Measurements from ENCODE around the gene MYO7A. TPM values are rescaled to one million over a fixed set of nuclear protein-coding genes. Genes with fewer than 3 reads are reported as not detected.

The MYO7A gene
- total RNA-seq, 2 donors from 2014 or later = 3.1 to 102 TPM

DNA sequence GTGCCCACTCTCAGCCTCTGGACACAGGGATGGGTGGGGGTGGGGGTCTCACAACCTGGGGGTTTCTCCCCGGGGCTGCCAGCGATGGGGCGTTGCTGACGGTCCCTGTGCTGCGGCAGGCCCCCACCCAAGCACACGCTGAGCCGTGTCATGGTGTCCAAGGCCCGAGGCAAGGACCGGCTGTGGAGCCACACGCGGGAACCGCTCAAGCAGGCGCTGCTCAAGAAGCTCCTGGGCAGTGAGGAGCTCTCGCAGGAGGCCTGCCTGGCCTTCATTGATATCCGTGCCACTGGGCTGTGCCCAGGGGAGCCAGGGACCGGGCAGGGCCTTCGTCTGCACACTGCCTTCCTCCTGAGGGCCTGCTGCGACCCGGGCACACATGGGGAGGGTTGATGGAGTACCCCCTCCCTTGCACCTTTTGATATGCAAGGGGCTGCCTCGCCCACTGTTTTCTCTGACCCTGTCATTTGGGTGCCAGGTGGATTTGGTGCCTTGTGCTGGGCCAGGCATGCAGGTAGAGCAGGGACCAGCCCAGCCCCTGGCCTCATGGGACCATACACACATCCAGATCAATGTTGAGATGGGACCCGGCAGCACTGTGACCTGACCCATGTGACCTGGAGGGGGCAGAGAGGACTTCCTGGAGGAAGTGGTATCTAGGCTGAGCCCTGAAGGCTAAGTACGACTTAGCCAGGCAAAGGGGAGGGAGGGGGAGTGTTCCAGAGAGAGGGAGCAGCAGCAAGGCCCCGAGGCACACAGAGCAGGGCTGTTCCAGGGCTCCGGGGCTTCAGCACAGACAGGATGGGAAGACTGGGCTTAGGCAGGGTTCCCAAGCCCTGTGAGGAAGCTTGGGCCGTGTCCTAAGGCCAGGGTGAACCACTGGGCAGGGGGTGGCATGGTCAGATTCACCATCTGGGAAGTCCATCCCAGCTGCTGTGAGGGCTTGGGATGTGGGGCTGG lies 75.2 kb downstream of the MYO7A start:
- DNase-seq (ENCODE audit: low spot score) = no peak
- 91% methylated on average over 12 of the region's 25 CpGs for WGBS
- no peaks in the 10 kb centered on the region for H3K36me3 ChIP-seq
- TF ChIP-seq POLR2A (IDR thresholded peaks at IDR 0.05) = no peak
- TF ChIP-seq CTCF (IDR thresholded peaks at IDR 0.05) = no peak
- TF ChIP-seq POLR2AphosphoS5 (IDR thresholded peaks at IDR 0.05) = no peak
- H3K9me3 ChIP-seq = no peaks in the 10 kb centered on the region
- H3K27ac ChIP-seq = no peak overlapping the region
- H3K4me1 ChIP-seq (replicated peaks) = no peaks in the 10 kb centered on the region
- intact Hi-C loops (cut with DNase I) = no loop called here
- no peaks in the 10 kb centered on the region for H3K27me3 ChIP-seq (replicated peaks; ENCODE audit: insufficient read depth)
- no peak overlapping the region for H3K4me3 ChIP-seq

DNA sequence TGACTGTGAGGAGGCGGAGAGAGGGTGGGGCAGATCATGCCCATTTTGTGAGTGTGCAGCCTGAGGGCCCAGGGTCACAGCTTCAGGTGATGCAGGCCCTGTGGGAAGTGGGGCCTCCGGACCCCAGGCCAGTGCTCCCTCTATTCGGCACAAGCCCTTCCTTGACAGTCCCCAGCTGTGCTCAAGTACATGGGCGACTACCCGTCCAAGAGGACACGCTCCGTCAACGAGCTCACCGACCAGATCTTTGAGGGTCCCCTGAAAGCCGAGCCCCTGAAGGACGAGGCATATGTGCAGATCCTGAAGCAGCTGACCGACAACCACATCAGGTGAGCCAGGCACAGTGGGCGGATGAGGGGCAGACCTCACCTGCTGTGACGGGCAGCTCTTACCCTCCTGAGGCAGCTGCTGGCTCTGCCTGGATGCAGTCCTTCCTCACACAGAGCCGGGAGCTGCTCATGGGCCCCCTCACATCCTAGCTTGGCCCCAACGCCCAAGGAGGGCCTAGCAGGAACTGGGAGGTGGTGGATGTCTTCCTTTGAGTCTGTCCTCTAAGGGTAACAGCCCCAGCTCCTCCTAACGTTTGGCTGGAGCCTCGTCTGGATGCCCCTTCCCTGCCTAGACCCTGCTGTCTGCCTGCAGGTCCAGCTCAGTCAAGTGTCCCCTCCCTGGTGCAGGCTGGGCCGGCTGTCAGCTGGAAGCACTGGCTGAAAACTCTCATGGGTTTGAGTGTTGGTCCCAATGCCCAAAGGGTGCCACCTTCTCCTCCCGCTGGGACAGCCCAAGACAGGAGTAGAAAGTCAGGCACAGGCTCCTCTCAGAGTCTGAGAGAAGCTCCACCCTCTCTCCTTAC lies 76.1 kb downstream of the MYO7A start:
- no peak for TF ChIP-seq CTCF (IDR thresholded peaks at IDR 0.05)
- TF ChIP-seq POLR2AphosphoS5 (IDR thresholded peaks at IDR 0.05) = no peak
- no peak for TF ChIP-seq POLR2A (IDR thresholded peaks at IDR 0.05)
- Histone ChIP-seq H3K36me3 (no peaks in the 10 kb centered on the region), H3K4me1 (replicated peaks) (no peaks in the 10 kb centered on the region), H3K4me3 (no peak overlapping the region), H3K9me3 (no peaks in the 10 kb centered on the region), H3K27me3 (replicated peaks; ENCODE audit: insufficient read depth) (no peaks in the 10 kb centered on the region), H3K27ac (no peak overlapping the region)
- intact Hi-C loops (cut with DNase I) = no loop called here
- WGBS = 88% methylated on average over 17 of the region's 20 CpGs
- DNase-seq (ENCODE audit: low spot score) = no peak

GRCh38 chr11:77204754-77205466 lies 76.9 kb downstream of the MYO7A start:
- Histone ChIP-seq H3K27me3 (replicated peaks; ENCODE audit: insufficient read depth) (no peaks in the 10 kb centered on the region), H3K36me3 (no peaks in the 10 kb centered on the region), H3K4me3 (no peak overlapping the region), H3K9me3 (no peaks in the 10 kb centered on the region), H3K4me1 (replicated peaks) (no peaks in the 10 kb centered on the region), H3K27ac (no peak overlapping the region)
- TF ChIP-seq CTCF (IDR thresholded peaks at IDR 0.05) (no peak), POLR2A (IDR thresholded peaks at IDR 0.05) (no peak), POLR2AphosphoS5 (IDR thresholded peaks at IDR 0.05) (no peak)
- intact Hi-C loops (cut with DNase I) = no loop called here
- WGBS = 85% methylated on average over 12 of the region's 12 CpGs
- no peak for DNase-seq (ENCODE audit: low spot score)

DNA sequence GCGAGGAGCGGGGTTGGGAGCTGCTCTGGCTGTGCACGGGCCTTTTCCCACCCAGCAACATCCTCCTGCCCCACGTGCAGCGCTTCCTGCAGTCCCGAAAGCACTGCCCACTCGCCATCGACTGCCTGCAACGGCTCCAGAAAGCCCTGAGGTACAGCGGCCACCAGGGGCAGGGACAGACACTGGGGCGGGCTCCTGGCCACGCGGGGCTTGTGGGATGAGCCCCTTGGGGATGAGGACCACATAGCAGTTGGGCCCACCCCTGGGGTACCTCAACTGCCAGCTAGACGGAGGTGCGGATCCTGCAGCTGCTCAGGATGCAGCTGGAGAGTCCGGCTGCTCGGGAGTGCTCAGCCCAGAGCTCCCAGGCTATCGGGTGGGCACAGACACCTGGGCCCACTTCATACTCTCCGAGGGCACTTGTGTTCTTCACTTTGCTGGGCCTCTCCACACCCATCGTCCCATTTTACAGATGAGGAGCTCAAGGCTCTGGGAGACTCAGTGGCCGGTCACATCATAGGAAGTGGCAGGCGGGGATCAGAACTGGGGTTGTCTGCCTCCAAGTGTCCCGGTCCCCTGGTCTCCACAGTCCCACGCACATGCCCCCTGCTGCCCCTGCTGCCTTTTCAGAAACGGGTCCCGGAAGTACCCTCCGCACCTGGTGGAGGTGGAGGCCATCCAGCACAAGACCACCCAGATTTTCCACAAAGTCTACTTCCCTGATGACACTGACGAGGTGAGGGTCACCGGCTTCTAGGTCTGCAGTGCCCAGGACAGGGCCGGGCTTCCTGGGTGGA lies 77.6 kb downstream of the MYO7A start:
- TF ChIP-seq POLR2A (IDR thresholded peaks at IDR 0.05) (no peak), CTCF (IDR thresholded peaks at IDR 0.05) (no peak), POLR2AphosphoS5 (IDR thresholded peaks at IDR 0.05) (no peak)
- Histone ChIP-seq H3K4me1 (replicated peaks) (no peaks in the 10 kb centered on the region), H3K9me3 (no peaks in the 10 kb centered on the region), H3K27ac (no peak overlapping the region), H3K27me3 (replicated peaks; ENCODE audit: insufficient read depth) (no peaks in the 10 kb centered on the region), H3K4me3 (no peak overlapping the region), H3K36me3 (no peaks in the 10 kb centered on the region)
- intact Hi-C loops (cut with DNase I) = no loop called here
- WGBS = 79% methylated on average over 27 of the region's 30 CpGs
- DNase-seq (ENCODE audit: low spot score) = no peak
